GM12875 (cell line): ENCODE results near the gene NOSIP.
A peak's percentile ranks its signal among the peaks of the same experiment; 100 is the strongest.

Experiments used
- H3K4me3 ChIP-seq: one replicate; pipeline ENCODE4 v1.5.1; 2011; ENCODE audit warnings: low read depth, low read length, control low read depth
- CTCF ChIP-seq: IDR thresholded peaks from 2 replicates; pipeline ENCODE4 v1.5.1; 2011; ENCODE audit warnings: low read depth, mild to moderate bottlenecking, control low read depth, inconsistent platforms, low read length, moderate library complexity, borderline replicate concordance; ENCODE audit not compliant: insufficient read depth

The NOSIP gene

GRCh38 chr19:49533551-49534488, 46.5 kb downstream of the NOSIP start:
- peak; percentile 64 for TF ChIP-seq CTCF
- peak overlapping the region; percentile 60 for H3K4me3 ChIP-seq

- no peak overlapping the region for H3K4me3 ChIP-seq
- no peak for TF ChIP-seq CTCF
Measured at GRCh38 chr19:49530708-49531107, 49.6 kb downstream of the NOSIP start.

DNA sequence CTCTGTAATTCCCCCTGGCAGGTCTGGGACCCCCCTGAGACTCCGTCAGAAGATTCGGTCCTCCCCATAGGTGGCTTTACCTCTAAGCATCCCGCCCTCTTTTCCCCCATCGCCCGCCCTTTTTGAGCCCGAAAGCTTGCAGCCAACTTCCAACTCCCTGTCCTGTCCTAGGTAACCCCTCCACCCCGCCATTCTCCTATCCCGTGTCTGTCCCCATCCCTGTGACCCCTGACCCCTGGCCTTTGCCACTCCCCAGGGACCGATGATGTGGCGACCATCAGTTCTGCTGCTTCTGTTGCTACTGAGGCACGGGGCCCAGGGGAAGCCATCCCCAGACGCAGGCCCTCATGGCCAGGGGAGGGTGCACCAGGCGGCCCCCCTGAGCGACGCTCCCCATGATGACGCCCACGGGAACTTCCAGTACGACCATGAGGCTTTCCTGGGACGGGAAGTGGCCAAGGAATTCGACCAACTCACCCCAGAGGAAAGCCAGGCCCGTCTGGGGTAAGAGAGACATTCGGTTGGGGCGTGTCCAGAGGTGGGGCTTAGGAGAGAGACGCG, 52.1 kb downstream of the NOSIP start:
- H3K4me3 ChIP-seq: no peak overlapping the region

DNA sequence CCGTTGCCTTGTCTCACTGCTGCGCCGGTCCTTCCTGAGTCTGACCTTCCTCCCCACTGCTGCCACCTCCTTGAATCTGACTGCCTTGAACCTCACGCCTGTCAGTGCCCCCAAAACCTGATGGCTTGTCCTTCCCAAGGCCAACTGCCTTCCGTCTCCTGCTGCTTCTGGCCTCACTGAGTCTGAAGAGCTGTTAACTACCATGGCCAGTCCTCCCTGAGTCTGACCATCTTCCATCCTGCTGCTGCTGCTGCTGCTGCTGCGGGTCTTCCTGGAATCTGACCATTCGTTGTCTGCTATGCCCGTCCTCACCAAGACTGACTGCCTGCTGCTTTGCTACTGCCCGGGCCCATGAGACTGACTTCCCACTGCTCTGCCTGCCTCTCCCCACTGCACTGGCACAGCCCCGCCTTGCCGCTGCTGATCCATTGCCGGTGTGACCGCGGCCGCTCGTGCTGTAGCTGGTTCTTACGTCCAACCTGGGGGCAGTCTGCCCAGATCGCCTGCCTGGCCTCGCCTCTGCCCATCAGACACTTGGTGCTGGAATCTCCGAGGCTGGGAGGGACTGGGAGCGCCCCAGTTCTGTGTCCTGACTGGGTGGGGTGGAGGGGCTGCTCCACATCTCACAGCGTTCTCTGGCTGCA, 55.4 kb downstream of the NOSIP start:
- H3K4me3 ChIP-seq: no peak overlapping the region
- TF ChIP-seq CTCF: no peak

More for the DNA sequence above, 52.1 kb downstream of the NOSIP start:
- TF ChIP-seq CTCF: no peak

DNA sequence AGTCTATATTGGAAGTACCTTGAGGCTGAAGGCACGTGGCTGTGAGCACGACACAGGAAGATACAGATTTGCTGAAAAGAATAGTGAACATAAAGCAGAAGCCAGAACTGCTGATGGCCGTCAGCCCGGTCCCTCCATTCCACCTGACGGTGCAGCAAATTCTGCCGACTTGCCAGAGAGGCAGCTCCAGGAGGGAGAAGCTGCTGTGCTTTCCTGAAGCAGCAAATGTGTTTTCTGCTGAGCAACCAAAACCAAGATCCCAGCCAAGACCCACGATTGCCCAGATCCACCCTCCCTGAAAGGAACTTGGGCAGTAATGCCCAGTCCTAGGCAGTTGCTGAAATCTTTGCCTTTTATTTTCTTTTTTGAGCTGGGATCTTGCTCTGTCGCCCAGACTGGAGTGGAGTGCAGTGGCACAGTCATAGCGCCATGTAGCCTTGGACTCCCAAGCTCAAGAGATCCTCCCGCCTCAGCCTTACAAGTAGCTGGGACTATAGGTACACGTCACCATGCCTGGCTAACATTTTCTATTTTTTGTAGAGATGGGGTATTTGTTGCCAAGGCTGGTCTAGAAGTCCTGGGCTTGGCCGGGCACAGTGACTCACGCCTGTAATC, 59.5 kb downstream of the NOSIP start:
- no peak overlapping the region for H3K4me3 ChIP-seq
- TF ChIP-seq CTCF: no peak

GRCh38 chr19:49518033-49518432, 62.3 kb downstream of the NOSIP start:
- H3K4me3 ChIP-seq: no peak overlapping the region
- no peak for TF ChIP-seq CTCF

- no peak for TF ChIP-seq CTCF
- H3K4me3 ChIP-seq: no peak overlapping the region
Measured at GRCh38 chr19:49515767-49516166, 64.6 kb downstream of the NOSIP start.
